Measurements from ENCODE around the gene PPDPF.

DNA sequence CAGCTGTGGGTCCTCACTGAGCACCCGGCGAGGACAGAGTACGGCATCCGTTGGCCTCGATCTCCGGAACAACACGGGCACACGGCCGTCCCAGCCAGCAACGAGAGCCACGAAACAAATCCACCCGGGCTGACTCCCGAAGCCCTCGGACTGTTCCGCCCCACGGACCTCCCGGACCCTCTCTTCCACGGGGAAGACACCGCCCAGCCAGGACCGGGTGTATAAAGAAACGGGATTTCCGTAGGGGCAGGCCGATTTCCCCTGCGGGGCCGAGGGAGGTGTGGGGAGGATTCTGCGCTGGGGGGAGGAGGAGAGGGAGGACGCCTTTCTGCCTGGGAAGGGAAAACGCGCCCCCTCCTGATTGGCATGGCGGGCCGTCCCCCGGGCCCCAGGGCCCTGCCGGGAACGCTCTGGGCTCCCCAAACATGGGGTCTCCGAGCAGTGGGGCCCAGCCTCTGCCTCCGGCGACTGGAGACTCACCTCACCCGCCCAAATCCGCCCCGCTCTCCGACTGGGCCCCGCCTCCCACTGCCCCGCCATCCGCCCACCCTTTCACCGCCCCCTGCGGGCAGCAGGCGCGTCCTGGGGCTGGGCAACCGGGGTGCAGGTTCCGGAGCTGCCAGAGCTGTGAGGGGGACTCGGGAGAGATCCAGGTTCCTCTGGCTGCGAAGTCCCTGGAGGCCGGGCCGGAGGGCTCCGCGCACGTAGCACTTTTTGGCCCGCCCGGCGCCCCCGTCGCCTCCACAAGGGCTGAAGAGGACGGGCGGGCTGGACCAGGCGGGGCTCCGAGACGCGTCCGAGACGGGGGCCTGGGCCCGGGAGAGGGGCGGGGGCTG lies 679 bp upstream of the PPDPF start:
- TF ChIP-seq, protein P1, sequence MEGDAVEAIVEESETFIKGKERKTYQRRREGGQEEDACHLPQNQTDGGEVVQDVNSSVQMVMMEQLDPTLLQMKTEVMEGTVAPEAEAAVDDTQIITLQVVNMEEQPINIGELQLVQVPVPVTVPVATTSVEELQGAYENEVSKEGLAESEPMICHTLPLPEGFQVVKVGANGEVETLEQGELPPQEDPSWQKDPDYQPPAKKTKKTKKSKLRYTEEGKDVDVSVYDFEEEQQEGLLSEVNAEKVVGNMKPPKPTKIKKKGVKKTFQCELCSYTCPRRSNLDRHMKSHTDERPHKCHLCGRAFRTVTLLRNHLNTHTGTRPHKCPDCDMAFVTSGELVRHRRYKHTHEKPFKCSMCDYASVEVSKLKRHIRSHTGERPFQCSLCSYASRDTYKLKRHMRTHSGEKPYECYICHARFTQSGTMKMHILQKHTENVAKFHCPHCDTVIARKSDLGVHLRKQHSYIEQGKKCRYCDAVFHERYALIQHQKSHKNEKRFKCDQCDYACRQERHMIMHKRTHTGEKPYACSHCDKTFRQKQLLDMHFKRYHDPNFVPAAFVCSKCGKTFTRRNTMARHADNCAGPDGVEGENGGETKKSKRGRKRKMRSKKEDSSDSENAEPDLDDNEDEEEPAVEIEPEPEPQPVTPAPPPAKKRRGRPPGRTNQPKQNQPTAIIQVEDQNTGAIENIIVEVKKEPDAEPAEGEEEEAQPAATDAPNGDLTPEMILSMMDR (IDR thresholded peaks at IDR 0.05) = no peak
- TF ChIP-seq POLR2A (IDR thresholded peaks at IDR 0.05) = no peak
